H1 (cell line): Measurements from ENCODE around the gene TRAPPC6A. TPM values are rescaled to one million over a fixed set of nuclear protein-coding genes. Genes with fewer than 3 reads are reported as not detected.

ENCODE experiments used
- ATF2 ChIP-seq: IDR thresholded peaks from 2 replicates; pipeline ENCODE4 v1.6.1; 2012; ENCODE audit warnings: low read length, inconsistent platforms
- CHD2 ChIP-seq: IDR thresholded peaks from 2 replicates; pipeline ENCODE4 v1.6.1; 2012; ENCODE audit warnings: low read length, improper control_type of control experiment
- CTCF ChIP-seq, 3 experiments: IDR thresholded peaks; 1 replicate in 2 of 3; 2 replicates in 1 of 3; pipeline versions ENCODE4 v1.5.1 to v1.6.1; 2011; ENCODE audit warnings: low read length in 3 of 3, mild to moderate bottlenecking in 3 of 3, inconsistent platforms in 2 of 3, low read depth in 1 of 3, moderate library complexity in 1 of 3; ENCODE audit not compliant: insufficient read depth in 1 of 3; ENCODE audit errors: control extremely low read depth in 1 of 3
- polyA plus RNA-seq, 7 experiments: library from polyadenylated mRNA; depleted of rRNA in 3 of 7; stranded (reverse) in 5 of 7; unstranded in 2 of 7; fragments of >200 nt in 5 of 7; fragments of 200-250 nt in 2 of 7; gene quantifications; 1 replicate in 5 of 7; 2 replicates in 1 of 7; 4 replicates in 1 of 7; pipeline versions ENCODE4 v1.2.1 to v1.2.3, GENCODE V29; 2011 to 2013; ENCODE audit warnings: missing spikeins in 2 of 7, mixed read lengths in 2 of 7
- total RNA-seq: library from RNA; stranded (reverse); fragmentation: NEBNext Ultra II Directional; extraction: Animal tissue kit (Norgen Biotek cat#: 25700); gene quantifications from 2 replicates; pipeline ENCODE4 v1.2.1, GENCODE V29; 2021

Gene TRAPPC6A
- total and polyA plus RNA-seq, 2 of the 8 experiments (the other 6 are each of a cell fraction or from before 2014, with no cell fraction given): 31.8 to 130 TPM

- TF ChIP-seq CTCF (IDR thresholded peaks at IDR 0.05; ENCODE audit: control extremely low read depth in 1 of 3, insufficient read depth in 1 of 3, low read depth in 1 of 3, low read length in 3 of 3): no peak
- no peak for TF ChIP-seq CHD2
- TF ChIP-seq ATF2: no peak
Measured at GRCh38 chr19:45206328-45206727, 28.3 kb upstream of the TRAPPC6A start (continued).
